ENCODE data around the gene WASHC1. TPM values are rescaled to one million over a fixed set of nuclear protein-coding genes. Genes with fewer than 3 reads are reported as not detected.
A peak's percentile ranks its signal among the peaks of the same experiment; 100 is the strongest.
"Not testable (repeated sequence)": the region's sequence is repeated elsewhere in the genome, so short reads cannot be mapped to it uniquely, and the experiment has no call there.

The WASHC1 gene
- total and polyA plus RNA-seq, 5 donors from 2014 or later = 0.89 to 25.6 (median 1.3) TPM

GRCh38 chr9:48190-48842 lies 19.1 kb upstream of the WASHC1 start:
- not testable (repeated sequence) for H3K27ac ChIP-seq (ENCODE audit: insufficient read depth, low read length, poor library complexity, severe bottlenecking); H3K4me1 ChIP-seq (ENCODE audit: control insufficient read depth, insufficient read depth, low read length, poor library complexity, severe bottlenecking); H3K36me3 Mint-ChIP-seq; H3K4me3 ChIP-seq (ENCODE audit: low read depth, low read length); DNase-seq; H3K36me3 ChIP-seq (ENCODE audit: control insufficient read depth, insufficient read depth, low read length); H3K27ac Mint-ChIP-seq; H3K9me3 ChIP-seq (ENCODE audit: control insufficient read depth in 2 of 2, low read length in 2 of 2); H3K9me3 Mint-ChIP-seq; H3K27me3 ChIP-seq (ENCODE audit: control insufficient read depth, insufficient read depth, low read length); H3K4me1 Mint-ChIP-seq; ATAC-seq (ENCODE audit: low read depth in 2 of 2); H3K4me3 Mint-ChIP-seq
- H3K27me3 Mint-ChIP-seq = peaks cover 12% of the 10 kb centered on the region

GRCh38 chr9:46639-47271 lies 17.5 kb upstream of the WASHC1 start:
- not testable (repeated sequence) for DNase-seq; H3K27ac Mint-ChIP-seq; H3K36me3 Mint-ChIP-seq; H3K36me3 ChIP-seq (ENCODE audit: control insufficient read depth, insufficient read depth, low read length); H3K9me3 Mint-ChIP-seq; H3K4me3 ChIP-seq (ENCODE audit: low read depth, low read length); ATAC-seq (ENCODE audit: low read depth in 2 of 2); H3K4me1 ChIP-seq (ENCODE audit: control insufficient read depth, insufficient read depth, low read length, poor library complexity, severe bottlenecking); H3K9me3 ChIP-seq (ENCODE audit: control insufficient read depth in 2 of 2, low read length in 2 of 2); H3K27me3 ChIP-seq (ENCODE audit: control insufficient read depth, insufficient read depth, low read length); H3K4me3 Mint-ChIP-seq; H3K4me1 Mint-ChIP-seq; H3K27ac ChIP-seq (ENCODE audit: insufficient read depth, low read length, poor library complexity, severe bottlenecking)
- H3K27me3 Mint-ChIP-seq = peaks cover 12% of the 10 kb centered on the region

- H3K36me3 ChIP-seq (ENCODE audit: control insufficient read depth, insufficient read depth, low read length); H3K36me3 Mint-ChIP-seq; DNase-seq; H3K4me1 ChIP-seq (ENCODE audit: control insufficient read depth, insufficient read depth, low read length, poor library complexity, severe bottlenecking); H3K27ac Mint-ChIP-seq; H3K4me3 Mint-ChIP-seq; H3K27ac ChIP-seq (ENCODE audit: insufficient read depth, low read length, poor library complexity, severe bottlenecking); ATAC-seq (ENCODE audit: low read depth in 2 of 2); H3K4me1 Mint-ChIP-seq; H3K9me3 Mint-ChIP-seq; H3K27me3 ChIP-seq (ENCODE audit: control insufficient read depth, insufficient read depth, low read length); H3K4me3 ChIP-seq (ENCODE audit: low read depth, low read length); H3K9me3 ChIP-seq (ENCODE audit: control insufficient read depth in 2 of 2, low read length in 2 of 2): not testable (repeated sequence)
- H3K27me3 Mint-ChIP-seq = peaks cover 12% of the 10 kb centered on the region
Measured at GRCh38 chr9:46164-46563, 16.9 kb upstream of the WASHC1 start.

- H3K4me1 ChIP-seq (ENCODE audit: control insufficient read depth, insufficient read depth, low read length, poor library complexity, severe bottlenecking); H3K27ac Mint-ChIP-seq; H3K27me3 ChIP-seq (ENCODE audit: control insufficient read depth, insufficient read depth, low read length); DNase-seq; H3K36me3 ChIP-seq (ENCODE audit: control insufficient read depth, insufficient read depth, low read length); H3K36me3 Mint-ChIP-seq; H3K4me1 Mint-ChIP-seq; H3K9me3 Mint-ChIP-seq; H3K4me3 Mint-ChIP-seq; H3K27ac ChIP-seq (ENCODE audit: insufficient read depth, low read length, poor library complexity, severe bottlenecking); H3K4me3 ChIP-seq (ENCODE audit: low read depth, low read length); H3K9me3 ChIP-seq (ENCODE audit: control insufficient read depth in 2 of 2, low read length in 2 of 2); ATAC-seq (ENCODE audit: low read depth in 2 of 2): not testable (repeated sequence)
- peaks cover 12% of the 10 kb centered on the region for H3K27me3 Mint-ChIP-seq
Measured at GRCh38 chr9:45180-45878, 16.1 kb upstream of the WASHC1 start.

GRCh38 chr9:44416-44815 lies 15.2 kb upstream of the WASHC1 start:
- H3K27me3 ChIP-seq (ENCODE audit: control insufficient read depth, insufficient read depth, low read length); H3K27ac ChIP-seq (ENCODE audit: insufficient read depth, low read length, poor library complexity, severe bottlenecking); H3K4me3 Mint-ChIP-seq; ATAC-seq (ENCODE audit: low read depth in 2 of 2); H3K4me3 ChIP-seq (ENCODE audit: low read depth, low read length); H3K36me3 Mint-ChIP-seq; H3K4me1 Mint-ChIP-seq; H3K9me3 ChIP-seq (ENCODE audit: control insufficient read depth in 2 of 2, low read length in 2 of 2); H3K4me1 ChIP-seq (ENCODE audit: control insufficient read depth, insufficient read depth, low read length, poor library complexity, severe bottlenecking); H3K9me3 Mint-ChIP-seq; DNase-seq; H3K36me3 ChIP-seq (ENCODE audit: control insufficient read depth, insufficient read depth, low read length): not testable (repeated sequence)
- peaks cover 12% of the 10 kb centered on the region for H3K27me3 Mint-ChIP-seq
- peak overlapping the region in 1 of 3 donors; percentile 76 for H3K27ac Mint-ChIP-seq

- not testable (repeated sequence) for H3K9me3 ChIP-seq (ENCODE audit: control insufficient read depth in 2 of 2, low read length in 2 of 2); H3K4me3 ChIP-seq (ENCODE audit: low read depth, low read length); H3K4me1 ChIP-seq (ENCODE audit: control insufficient read depth, insufficient read depth, low read length, poor library complexity, severe bottlenecking); H3K27me3 ChIP-seq (ENCODE audit: control insufficient read depth, insufficient read depth, low read length); H3K36me3 ChIP-seq (ENCODE audit: control insufficient read depth, insufficient read depth, low read length); H3K27ac ChIP-seq (ENCODE audit: insufficient read depth, low read length, poor library complexity, severe bottlenecking); DNase-seq; H3K36me3 Mint-ChIP-seq; H3K4me1 Mint-ChIP-seq; H3K4me3 Mint-ChIP-seq; H3K9me3 Mint-ChIP-seq; H3K27ac Mint-ChIP-seq; ATAC-seq (ENCODE audit: low read depth in 2 of 2)
- H3K27me3 Mint-ChIP-seq = peaks cover 10% of the 10 kb centered on the region
Measured at GRCh38 chr9:43636-44035, 14.4 kb upstream of the WASHC1 start.

GRCh38 chr9:43116-43515 lies 13.9 kb upstream of the WASHC1 start:
- not testable (repeated sequence) for H3K27ac ChIP-seq (ENCODE audit: insufficient read depth, low read length, poor library complexity, severe bottlenecking); DNase-seq; H3K27me3 ChIP-seq (ENCODE audit: control insufficient read depth, insufficient read depth, low read length); H3K27me3 Mint-ChIP-seq; ATAC-seq (ENCODE audit: low read depth in 2 of 2); H3K4me1 Mint-ChIP-seq; H3K4me3 Mint-ChIP-seq; H3K36me3 Mint-ChIP-seq; H3K4me1 ChIP-seq (ENCODE audit: control insufficient read depth, insufficient read depth, low read length, poor library complexity, severe bottlenecking); H3K4me3 ChIP-seq (ENCODE audit: low read depth, low read length); H3K9me3 ChIP-seq (ENCODE audit: control insufficient read depth in 2 of 2, low read length in 2 of 2); H3K9me3 Mint-ChIP-seq; H3K27ac Mint-ChIP-seq; H3K36me3 ChIP-seq (ENCODE audit: control insufficient read depth, insufficient read depth, low read length)

GRCh38 chr9:41819-42218 lies 12.6 kb upstream of the WASHC1 start:
- H3K4me1 ChIP-seq (ENCODE audit: control insufficient read depth, insufficient read depth, low read length, poor library complexity, severe bottlenecking); H3K9me3 ChIP-seq (ENCODE audit: control insufficient read depth in 2 of 2, low read length in 2 of 2); H3K36me3 Mint-ChIP-seq; H3K27me3 Mint-ChIP-seq; H3K9me3 Mint-ChIP-seq; H3K4me3 Mint-ChIP-seq; H3K4me3 ChIP-seq (ENCODE audit: low read depth, low read length); H3K4me1 Mint-ChIP-seq; H3K36me3 ChIP-seq (ENCODE audit: control insufficient read depth, insufficient read depth, low read length); H3K27ac ChIP-seq (ENCODE audit: insufficient read depth, low read length, poor library complexity, severe bottlenecking); DNase-seq; ATAC-seq (ENCODE audit: low read depth in 2 of 2); H3K27me3 ChIP-seq (ENCODE audit: control insufficient read depth, insufficient read depth, low read length); H3K27ac Mint-ChIP-seq: not testable (repeated sequence)

Data from CD4-positive, CD25-positive, alpha-beta regulatory T cell (primary cell).